B cell (primary cell): ENCODE data around the gene RRP15.

Experiments used
- EZH2 ChIP-seq: IDR thresholded peaks from 2 replicates; pipeline ENCODE4 v1.6.1; 2012; ENCODE audit warnings: borderline replicate concordance, low read depth, mild to moderate bottlenecking, moderate library complexity, low read length; ENCODE audit not compliant: insufficient read depth, poor library complexity, severe bottlenecking
- TF ChIP-seq, protein P1 (sequence below): fragments of 200-600 bp; IDR thresholded peaks from one replicate; pipeline ENCODE4 v1.8.0; 2022; ENCODE audit warnings: antibody characterized with exemption, mild to moderate bottlenecking

GRCh38 chr1:218297867-218298266 is 12.8 kb downstream of the RRP15 start:
- TF ChIP-seq, protein P1, sequence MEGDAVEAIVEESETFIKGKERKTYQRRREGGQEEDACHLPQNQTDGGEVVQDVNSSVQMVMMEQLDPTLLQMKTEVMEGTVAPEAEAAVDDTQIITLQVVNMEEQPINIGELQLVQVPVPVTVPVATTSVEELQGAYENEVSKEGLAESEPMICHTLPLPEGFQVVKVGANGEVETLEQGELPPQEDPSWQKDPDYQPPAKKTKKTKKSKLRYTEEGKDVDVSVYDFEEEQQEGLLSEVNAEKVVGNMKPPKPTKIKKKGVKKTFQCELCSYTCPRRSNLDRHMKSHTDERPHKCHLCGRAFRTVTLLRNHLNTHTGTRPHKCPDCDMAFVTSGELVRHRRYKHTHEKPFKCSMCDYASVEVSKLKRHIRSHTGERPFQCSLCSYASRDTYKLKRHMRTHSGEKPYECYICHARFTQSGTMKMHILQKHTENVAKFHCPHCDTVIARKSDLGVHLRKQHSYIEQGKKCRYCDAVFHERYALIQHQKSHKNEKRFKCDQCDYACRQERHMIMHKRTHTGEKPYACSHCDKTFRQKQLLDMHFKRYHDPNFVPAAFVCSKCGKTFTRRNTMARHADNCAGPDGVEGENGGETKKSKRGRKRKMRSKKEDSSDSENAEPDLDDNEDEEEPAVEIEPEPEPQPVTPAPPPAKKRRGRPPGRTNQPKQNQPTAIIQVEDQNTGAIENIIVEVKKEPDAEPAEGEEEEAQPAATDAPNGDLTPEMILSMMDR: no peak
- TF ChIP-seq EZH2: no peak
